HepG2 (cell line): ENCODE data around the gene CLPSL2. TPM values are rescaled to one million over a fixed set of nuclear protein-coding genes. Genes with fewer than 3 reads are reported as not detected.

Source experiments
- BHLHE40 ChIP-seq: IDR thresholded peaks from 2 replicates; pipeline ENCODE4 v1.6.1; 2011; ENCODE audit warnings: low read length, improper control_type of control experiment
- CEBPG ChIP-seq: IDR thresholded peaks from 2 replicates; pipeline ENCODE4 v1.6.1; 2016
- CHD4 ChIP-seq: fragments of 200-600 bp; sonication (generic); IDR thresholded peaks from 2 replicates; pipeline ENCODE4 v1.7.0; 2017; ENCODE audit warnings: mild to moderate bottlenecking, low read length, borderline replicate concordance
- ELK4 ChIP-seq: sonication (generic); formaldehyde crosslinking; IDR thresholded peaks from 2 replicates; pipeline ENCODE4 v1.9.0; 2021; ENCODE audit warnings: missing genetic modification reagents, borderline replicate concordance
- HDAC2 ChIP-seq: sonication (generic); formaldehyde crosslinking; IDR thresholded peaks from 2 replicates; pipeline ENCODE4 v1.4.0; 2020; ENCODE audit warnings: missing genetic modification reagents
- HMG20A ChIP-seq: IDR thresholded peaks from 2 replicates; pipeline ENCODE4 v1.6.1; 2016; ENCODE audit warnings: borderline replicate concordance
- HOXA3 ChIP-seq: sonication (generic); formaldehyde crosslinking; IDR thresholded peaks from 2 replicates; pipeline ENCODE4 v1.5.0; 2020; ENCODE audit warnings: missing genetic modification reagents
- MED1 ChIP-seq: sonication (generic); formaldehyde crosslinking; IDR thresholded peaks from 2 replicates; pipeline ENCODE4 v1.4.0; 2020; ENCODE audit warnings: missing genetic modification reagents
- NCOA1 ChIP-seq: sonication (generic); formaldehyde crosslinking; IDR thresholded peaks from 2 replicates; pipeline ENCODE4 v1.9.0; 2021; ENCODE audit warnings: missing genetic modification reagents
- NONO ChIP-seq, 2 experiments: fragments of 450-650 bp in 1 of 2; sonication (generic) in 1 of 2; formaldehyde crosslinking in 1 of 2; IDR thresholded peaks in 1 of 2; conservative IDR thresholded peaks in 1 of 2; 2 replicates each; pipeline versions ENCODE4 v1.6.1 to v1.8.0; 2017 to 2022; ENCODE audit warnings: mild to moderate bottlenecking in 1 of 2, missing genetic modification reagents in 1 of 2, moderate library complexity in 1 of 2
- PHF8 ChIP-seq: sonication (generic); formaldehyde crosslinking; IDR thresholded peaks from 2 replicates; pipeline ENCODE4 v1.5.0; 2020; ENCODE audit warnings: missing genetic modification reagents
- PLSCR1 ChIP-seq: sonication (generic); formaldehyde crosslinking; IDR thresholded peaks from 2 replicates; pipeline ENCODE4 v1.5.0; 2020; ENCODE audit warnings: missing genetic modification reagents, mild to moderate bottlenecking, borderline replicate concordance
- SMARCC2 ChIP-seq: fragments of 450-650 bp; IDR thresholded peaks from 2 replicates; pipeline ENCODE4 v1.6.1; 2017; ENCODE audit warnings: antibody characterized with exemption, mild to moderate bottlenecking
- SRSF1 ChIP-seq: fragments of 200-400 bp; formaldehyde crosslinking; optimal IDR thresholded peaks from 2 replicates; pipeline ENCODE3; 2017; ENCODE audit warnings: mild to moderate bottlenecking, low read depth, low read length, moderate library complexity
- TCF7L2 ChIP-seq: IDR thresholded peaks from 2 replicates; pipeline ENCODE4 v1.6.1; 2011; ENCODE audit warnings: mild to moderate bottlenecking, low read depth, low read length, moderate library complexity
- ZNF160 ChIP-seq: sonication (generic); formaldehyde crosslinking; IDR thresholded peaks from 2 replicates; pipeline ENCODE4 v1.8.0; 2022; ENCODE audit warnings: mild to moderate bottlenecking, inconsistent platforms, missing genetic modification reagents
- ZNF407 ChIP-seq: sonication (generic); formaldehyde crosslinking; IDR thresholded peaks from one replicate; pipeline ENCODE4 v1.5.1; 2020; ENCODE audit warnings: mild to moderate bottlenecking, missing genetic modification reagents; ENCODE audit errors: not compliant biosample characterization
- ZNF513 ChIP-seq: sonication (generic); formaldehyde crosslinking; conservative IDR thresholded peaks from 2 replicates; pipeline ENCODE4 v1.5.0; 2020; ENCODE audit warnings: missing genetic modification reagents
- ZNF589 ChIP-seq: sonication (generic); formaldehyde crosslinking; conservative IDR thresholded peaks from 2 replicates; pipeline ENCODE4 v1.8.0; 2022; ENCODE audit warnings: mild to moderate bottlenecking, moderate library complexity, missing genetic modification reagents
- ZNF781 ChIP-seq: sonication (generic); formaldehyde crosslinking; IDR thresholded peaks from 2 replicates; pipeline ENCODE4 v1.5.1; 2020; ENCODE audit warnings: borderline replicate concordance, mild to moderate bottlenecking, missing genetic modification reagents; ENCODE audit errors: not compliant biosample characterization
- polyA plus RNA-seq, 8 experiments: library from polyadenylated mRNA; depleted of rRNA in 3 of 8; stranded (reverse) in 7 of 8; unstranded in 1 of 8; fragments of >200 nt; fragmentation: Illumina TruSeq in 4 of 8; extraction: Trizol in 4 of 8; gene quantifications; 2 replicates each; pipeline versions ENCODE4 v1.2.1 to v1.2.3, GENCODE V29; 2011 to 2016; ENCODE audit warnings: low read depth in 4 of 8, missing spikeins in 1 of 8, mixed read lengths in 1 of 8; ENCODE audit not compliant: insufficient read depth in 1 of 8
- total RNA-seq, 5 experiments: library from RNA; depleted of rRNA; stranded (reverse); fragments of >200 nt; fragmentation: Illumina TruSeq; extraction: Trizol; gene quantifications; 2 replicates each; pipeline ENCODE4 v1.2.3, GENCODE V29; 2016; ENCODE audit warnings: low read depth in 1 of 5

Gene CLPSL2
- total and polyA plus RNA-seq, 2 of the 13 experiments (the other 11 are each of a cell fraction or from before 2014, with no cell fraction given): not detected

- TF ChIP-seq HDAC2 (CRISPR knock-in tag): no peak
- no peak for TF ChIP-seq NCOA1
- TF ChIP-seq SMARCC2: no peak
- TF ChIP-seq ZNF589 (CRISPR knock-in tag): no peak
- no peak for TF ChIP-seq ZNF160 (CRISPR knock-in tag)
- no peak for TF ChIP-seq ZNF781 (CRISPR knock-in tag)
- peak; percentile 49; the same call in 1 of the 2 replicates for TF ChIP-seq HOXA3 (CRISPR knock-in tag)
- no peak for TF ChIP-seq ZNF513 (CRISPR knock-in tag)
- no peak for TF ChIP-seq BHLHE40
- TF ChIP-seq CHD4: no peak
- peak; percentile 48 for TF ChIP-seq SRSF1
- TF ChIP-seq PHF8 (CRISPR knock-in tag): no peak
- TF ChIP-seq HMG20A (CRISPR knock-in tag): no peak
- TF ChIP-seq MED1 (CRISPR knock-in tag): no peak; the same call in 1 of the 2 replicates
- no peak for TF ChIP-seq NONO (IDR thresholded peaks at IDR 0.05)
- TF ChIP-seq NONO (CRISPR knock-in tag; conservative IDR thresholded peaks at IDR 0.05): no peak
- no peak for TF ChIP-seq CEBPG (CRISPR knock-in tag)
- TF ChIP-seq PLSCR1 (CRISPR knock-in tag): no peak
- TF ChIP-seq ELK4: no peak
- TF ChIP-seq TCF7L2: no peak
- TF ChIP-seq ZNF407 (CRISPR knock-in tag): no peak
Measured at GRCh38 chr6:35742842-35743241, 33.6 kb upstream of the CLPSL2 start (continued).
